Body of pancreas (tissue), 4 donors: ENCODE data around the gene EXOC3.

Experiments used
- POLR2A ChIP-seq, 3 donors: fragments of 450-650 bp; IDR thresholded peaks; one replicate each; pipeline ENCODE4 v1.6.1; 2016; ENCODE audit warnings: antibody characterized with exemption in 3 of 3, mild to moderate bottlenecking in 2 of 3
- TF ChIP-seq, protein P1 (sequence below), 7 experiments: fragments of 450-650 bp in 4 of 7; fragments of 200-600 bp in 3 of 7; sonication (generic) in 3 of 7; IDR thresholded peaks; one replicate each; pipeline ENCODE4 v1.5.1; 2016 to 2019; ENCODE audit warnings: antibody characterized with exemption in 7 of 7

DNA sequence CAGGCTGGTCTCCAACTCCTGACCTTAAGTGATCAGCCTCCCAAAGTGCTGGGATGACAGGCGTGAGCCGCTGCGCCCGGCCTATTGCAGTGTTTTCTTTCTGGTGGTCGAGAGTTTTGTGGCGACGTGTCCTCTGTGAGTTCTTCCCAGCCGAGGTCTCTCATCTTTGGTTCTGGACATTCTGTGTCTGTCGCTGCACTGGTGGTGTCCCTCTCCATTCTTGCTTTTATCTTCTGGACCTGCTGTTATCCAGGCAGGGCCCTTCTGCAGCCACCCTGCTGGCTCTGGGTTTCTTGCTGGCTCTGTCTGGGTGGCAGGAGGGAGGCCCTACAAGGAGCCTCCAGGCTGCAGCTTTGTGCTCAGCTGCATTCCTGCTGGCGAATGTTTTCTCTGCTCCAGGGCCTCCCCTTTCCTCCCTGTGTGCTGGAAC is 49.1 kb upstream of the EXOC3 start:
- TF ChIP-seq, protein P1, sequence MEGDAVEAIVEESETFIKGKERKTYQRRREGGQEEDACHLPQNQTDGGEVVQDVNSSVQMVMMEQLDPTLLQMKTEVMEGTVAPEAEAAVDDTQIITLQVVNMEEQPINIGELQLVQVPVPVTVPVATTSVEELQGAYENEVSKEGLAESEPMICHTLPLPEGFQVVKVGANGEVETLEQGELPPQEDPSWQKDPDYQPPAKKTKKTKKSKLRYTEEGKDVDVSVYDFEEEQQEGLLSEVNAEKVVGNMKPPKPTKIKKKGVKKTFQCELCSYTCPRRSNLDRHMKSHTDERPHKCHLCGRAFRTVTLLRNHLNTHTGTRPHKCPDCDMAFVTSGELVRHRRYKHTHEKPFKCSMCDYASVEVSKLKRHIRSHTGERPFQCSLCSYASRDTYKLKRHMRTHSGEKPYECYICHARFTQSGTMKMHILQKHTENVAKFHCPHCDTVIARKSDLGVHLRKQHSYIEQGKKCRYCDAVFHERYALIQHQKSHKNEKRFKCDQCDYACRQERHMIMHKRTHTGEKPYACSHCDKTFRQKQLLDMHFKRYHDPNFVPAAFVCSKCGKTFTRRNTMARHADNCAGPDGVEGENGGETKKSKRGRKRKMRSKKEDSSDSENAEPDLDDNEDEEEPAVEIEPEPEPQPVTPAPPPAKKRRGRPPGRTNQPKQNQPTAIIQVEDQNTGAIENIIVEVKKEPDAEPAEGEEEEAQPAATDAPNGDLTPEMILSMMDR (IDR thresholded peaks at IDR 0.05), result no peak
- no peak for TF ChIP-seq POLR2A (IDR thresholded peaks at IDR 0.05)
